Mammary epithelial cell (primary cell): ENCODE data around the gene ATP4A.

Source experiments
- EZH2 ChIP-seq: IDR thresholded peaks from 2 replicates; pipeline ENCODE4 v1.6.1; 2012; ENCODE audit warnings: low read length, inconsistent platforms, borderline replicate concordance
- TF ChIP-seq, protein P1 (sequence below), 2 donors: IDR thresholded peaks in 1 of 2; conservative IDR thresholded peaks in 1 of 2; 2 replicates each; pipeline ENCODE4 v1.5.1; 2011 to 2012; ENCODE audit warnings: inconsistent platforms in 2 of 2, low read length in 2 of 2, mild to moderate bottlenecking in 2 of 2, control low read depth in 1 of 2, low read depth in 1 of 2; ENCODE audit not compliant: insufficient read depth in 1 of 2; ENCODE audit errors: extremely low read depth in 1 of 2

- TF ChIP-seq, protein P1, sequence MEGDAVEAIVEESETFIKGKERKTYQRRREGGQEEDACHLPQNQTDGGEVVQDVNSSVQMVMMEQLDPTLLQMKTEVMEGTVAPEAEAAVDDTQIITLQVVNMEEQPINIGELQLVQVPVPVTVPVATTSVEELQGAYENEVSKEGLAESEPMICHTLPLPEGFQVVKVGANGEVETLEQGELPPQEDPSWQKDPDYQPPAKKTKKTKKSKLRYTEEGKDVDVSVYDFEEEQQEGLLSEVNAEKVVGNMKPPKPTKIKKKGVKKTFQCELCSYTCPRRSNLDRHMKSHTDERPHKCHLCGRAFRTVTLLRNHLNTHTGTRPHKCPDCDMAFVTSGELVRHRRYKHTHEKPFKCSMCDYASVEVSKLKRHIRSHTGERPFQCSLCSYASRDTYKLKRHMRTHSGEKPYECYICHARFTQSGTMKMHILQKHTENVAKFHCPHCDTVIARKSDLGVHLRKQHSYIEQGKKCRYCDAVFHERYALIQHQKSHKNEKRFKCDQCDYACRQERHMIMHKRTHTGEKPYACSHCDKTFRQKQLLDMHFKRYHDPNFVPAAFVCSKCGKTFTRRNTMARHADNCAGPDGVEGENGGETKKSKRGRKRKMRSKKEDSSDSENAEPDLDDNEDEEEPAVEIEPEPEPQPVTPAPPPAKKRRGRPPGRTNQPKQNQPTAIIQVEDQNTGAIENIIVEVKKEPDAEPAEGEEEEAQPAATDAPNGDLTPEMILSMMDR (conservative IDR thresholded peaks at IDR 0.05 in 1 of 2, IDR thresholded peaks at IDR 0.05 in 1 of 2; ENCODE audit: extremely low read depth in 1 of 2, insufficient read depth in 1 of 2, low read depth in 1 of 2, low read length in 2 of 2) = no peak
- no peak for TF ChIP-seq EZH2
Observed at GRCh38 chr19:35585848-35586247, 22.4 kb upstream of the ATP4A start, which contains the start of gene PMIS2.
